ENCODE data around the gene RBM18. TPM values are rescaled to one million over a fixed set of nuclear protein-coding genes. Genes with fewer than 3 reads are reported as not detected.

The RBM18 gene
- total and polyA plus RNA-seq, 2 of the 4 experiments (the other 2 are of a cell fraction) = 8.4 to 15.6 TPM

- DNase-seq (no peak), ATAC-seq (ENCODE audit: low read depth) (no peak)
- H3K4ac ChIP-seq (ENCODE audit: low read depth, low read length) = no peak overlapping the region
- intact Hi-C loops (cut with micrococcal nuclease) (no loop called here), in situ Hi-C loops (cut with MboI; ENCODE audit: low sequenced_read_pairs) (no loop called here), dilution Hi-C loops (cut with HindIII; ENCODE audit: low sequenced_read_pairs, unreplicated experiment) (no loop called here)
- H3K14ac ChIP-seq (replicated peaks; ENCODE audit: low read depth, low read length) = no peak overlapping the region
- no peak overlapping the region for H2BK120ac ChIP-seq (ENCODE audit: low read depth, low read length)
- peaks cover 18% of the 10 kb centered on the region for H4K20me1 ChIP-seq (ENCODE audit: insufficient read depth, low read length)
- H2AK9ac ChIP-seq (replicated peaks; ENCODE audit: low read depth, low read length, poor library complexity) = no peak overlapping the region
- H2BK5ac ChIP-seq (ENCODE audit: low read depth, low read length, poor library complexity, severe bottlenecking) = no peak overlapping the region
- H3K4me1 ChIP-seq (ENCODE audit: control insufficient read depth, insufficient read depth, low read length) = peaks cover 6% of the 10 kb centered on the region; the same call in 1 of the 2 replicates
- H4K91ac ChIP-seq (ENCODE audit: insufficient read depth, low read depth, low read length) = no peak overlapping the region
- H4K8ac ChIP-seq (ENCODE audit: low read depth in 2 of 2, low read length in 2 of 2) = no peak overlapping the region
- H3K79me1 ChIP-seq (ENCODE audit: low read depth in 1 of 2, low read length in 2 of 2) = no peaks in the 10 kb centered on the region
- H3K9me1 ChIP-seq (ENCODE audit: insufficient read depth, low read length) = no peaks in the 10 kb centered on the region
- CTCF ChIA-PET = no interaction called here
- H3K9ac ChIP-seq (ENCODE audit: low read depth, low read length) = no peak overlapping the region
- no peak overlapping the region for H3K4me2 ChIP-seq (ENCODE audit: low read depth, low read length)
- H3K23ac ChIP-seq (ENCODE audit: low read depth, low read length) = no peak overlapping the region
- POLR2A ChIA-PET (ENCODE audit: unreplicated experiment) = no interaction called here
- no peak overlapping the region for H2AK5ac ChIP-seq (ENCODE audit: low read depth, low read length)
- H3K36me3 ChIP-seq (ENCODE audit: control insufficient read depth, insufficient read depth, low read length) = no peaks in the 10 kb centered on the region
- WGBS, 2 experiments (ENCODE audit: extremely low coverage in 2 of 2, insufficient read length in 1 of 2) = no CpG with 5 or more reads among the region's 4 CpGs
- no peak overlapping the region for H3K56ac ChIP-seq (ENCODE audit: extremely low read depth, insufficient read depth, low read length)
- no peak overlapping the region for H3K18ac ChIP-seq (ENCODE audit: low read depth, low read length)
- no peak for TF ChIP-seq SMC3 (IDR thresholded peaks at IDR 0.05; ENCODE audit: low read depth, low read length)
- TF ChIP-seq CHD1 (IDR thresholded peaks at IDR 0.05; ENCODE audit: low read depth, low read length) = no peak
- no peak for TF ChIP-seq MXI1 (IDR thresholded peaks at IDR 0.05; ENCODE audit: borderline replicate concordance, low read depth, low read length)
- no peak for TF ChIP-seq MAFK (IDR thresholded peaks at IDR 0.05; ENCODE audit: low read depth, low read length)
- H2AFZ ChIP-seq (replicated peaks; ENCODE audit: low read length, poor library complexity) = no peak overlapping the region
- H4K5ac ChIP-seq (ENCODE audit: low read depth, low read length) = no peak overlapping the region
- H3K27ac ChIP-seq (ENCODE audit: insufficient read depth, low read length) = no peak overlapping the region
- H3K27me3 ChIP-seq (ENCODE audit: control insufficient read depth, insufficient read depth, low read length) = peaks cover 93% of the 10 kb centered on the region
- no peak overlapping the region for H2BK20ac ChIP-seq (ENCODE audit: low read depth, low read length)
- no TSS peak for BruUV-seq (replicated peaks)
- H3K9me3 ChIP-seq (ENCODE audit: control insufficient read depth, insufficient read depth, low read length) = peaks cover 14% of the 10 kb centered on the region
- H3K4me3 ChIP-seq (ENCODE audit: insufficient read depth, low read depth, low read length) = no peak overlapping the region
- H2BK15ac ChIP-seq (ENCODE audit: low read depth, low read length) = no peak overlapping the region
These were observed 48.4 kb downstream of the RBM18 start for GRCh38 chr9:122216138-122216797.

Data from IMR-90 (cell line).